Fibroblast of skin of right biceps (primary cell): ENCODE measurements around the gene HES2.
"Not testable (repeated sequence)": the region's sequence is repeated elsewhere in the genome, so short reads cannot be mapped to it uniquely, and the experiment has no call there.

Experiments used
- DNase-seq: peaks from one replicate; pipeline ENCODE4 v3.0.0-alpha.2; 2013

HES2 gene

DNA sequence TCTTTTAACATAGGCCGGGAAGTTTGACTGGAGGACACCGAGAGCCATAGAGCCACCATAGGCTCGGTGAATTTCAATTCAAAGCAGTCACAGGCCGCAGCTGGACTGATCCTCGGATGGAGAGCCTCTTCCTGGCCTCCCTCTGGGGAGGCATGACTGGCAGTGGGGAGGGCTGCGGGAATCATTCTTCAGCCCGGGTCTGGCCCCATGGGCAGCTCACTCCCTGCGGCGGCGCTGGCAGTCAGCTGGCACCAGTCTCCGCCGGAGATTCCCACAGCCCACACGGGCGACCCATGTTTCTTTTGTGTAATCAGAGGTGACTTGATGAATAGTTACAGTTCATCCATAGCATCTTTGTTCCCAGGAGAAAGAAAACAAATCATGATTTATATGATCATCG lies 15.4 kb upstream of the HES2 start:
- DNase-seq: no peak

- DNase-seq: no peak
Measured at GRCh38 chr1:6434186-6434585, 14.5 kb upstream of the HES2 start.

DNA sequence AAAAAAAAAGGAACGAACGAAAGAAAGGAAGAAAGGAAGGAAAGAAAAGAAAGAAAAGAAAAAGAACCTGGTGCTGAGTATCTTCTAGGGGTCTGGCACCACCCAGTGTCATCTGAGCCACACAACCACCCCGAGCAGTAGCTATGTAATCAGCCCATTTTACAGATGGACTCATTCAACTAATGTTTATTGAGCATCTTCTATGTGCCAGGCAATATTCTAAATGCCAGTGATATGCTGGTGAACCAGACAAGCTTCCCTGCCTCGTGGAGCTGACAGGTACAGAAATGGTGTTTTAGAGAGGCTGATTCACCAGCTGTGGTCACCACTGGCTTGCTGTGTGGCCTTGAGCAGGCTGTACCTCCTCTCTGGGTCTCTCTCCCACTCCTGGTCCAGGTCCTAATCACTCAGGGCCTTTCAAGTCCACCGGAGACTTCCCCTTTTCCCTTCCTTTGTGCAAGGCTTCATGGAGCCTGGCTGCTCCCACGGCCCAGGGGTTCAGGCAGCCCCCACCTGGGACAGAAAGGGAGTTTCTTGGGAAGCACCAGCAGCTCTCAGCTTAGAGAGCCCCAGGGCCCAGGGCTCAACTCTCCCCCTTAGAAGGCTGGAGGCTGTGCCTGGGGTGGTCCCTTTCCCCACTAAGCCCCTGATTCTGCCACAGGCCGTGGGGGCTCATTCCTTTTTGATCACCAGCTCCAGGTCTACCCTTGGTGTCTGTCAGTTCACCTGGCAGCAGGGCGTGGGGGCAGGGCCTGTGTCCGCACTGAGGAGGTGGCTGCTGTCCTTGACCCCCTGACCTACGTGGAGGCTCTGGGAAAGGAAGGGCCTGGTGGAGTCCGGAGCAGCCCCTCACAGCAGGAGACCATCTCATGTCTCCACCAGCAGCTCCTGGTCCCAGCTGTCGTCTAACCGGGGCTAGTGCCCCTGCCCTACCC lies 12.2 kb upstream of the HES2 start:
- not testable (repeated sequence) for DNase-seq

GRCh38 chr1:6429660-6430411 lies 10.1 kb upstream of the HES2 start:
- not testable (repeated sequence) for DNase-seq

DNA sequence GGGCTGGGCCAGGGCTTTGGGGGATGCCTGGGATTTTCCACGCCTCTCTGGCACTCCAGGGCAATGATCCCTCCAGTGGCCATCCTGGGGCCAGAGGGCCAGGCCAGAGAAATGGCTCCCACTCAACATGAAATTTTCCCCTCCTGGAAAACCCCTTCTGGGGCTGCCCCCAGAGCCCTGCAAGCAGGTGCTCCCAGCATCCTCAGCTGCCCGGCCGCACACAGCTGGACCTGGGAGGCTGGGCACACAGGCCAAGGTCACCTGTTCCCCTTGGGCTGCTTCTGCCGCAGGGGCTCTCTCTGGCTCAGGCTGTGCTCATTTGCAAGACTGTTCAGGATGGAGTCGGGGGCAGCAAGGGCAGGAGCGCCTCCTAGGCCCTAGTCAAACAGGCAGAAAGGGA lies 8.7 kb upstream of the HES2 start:
- not testable (repeated sequence) for DNase-seq

DNA sequence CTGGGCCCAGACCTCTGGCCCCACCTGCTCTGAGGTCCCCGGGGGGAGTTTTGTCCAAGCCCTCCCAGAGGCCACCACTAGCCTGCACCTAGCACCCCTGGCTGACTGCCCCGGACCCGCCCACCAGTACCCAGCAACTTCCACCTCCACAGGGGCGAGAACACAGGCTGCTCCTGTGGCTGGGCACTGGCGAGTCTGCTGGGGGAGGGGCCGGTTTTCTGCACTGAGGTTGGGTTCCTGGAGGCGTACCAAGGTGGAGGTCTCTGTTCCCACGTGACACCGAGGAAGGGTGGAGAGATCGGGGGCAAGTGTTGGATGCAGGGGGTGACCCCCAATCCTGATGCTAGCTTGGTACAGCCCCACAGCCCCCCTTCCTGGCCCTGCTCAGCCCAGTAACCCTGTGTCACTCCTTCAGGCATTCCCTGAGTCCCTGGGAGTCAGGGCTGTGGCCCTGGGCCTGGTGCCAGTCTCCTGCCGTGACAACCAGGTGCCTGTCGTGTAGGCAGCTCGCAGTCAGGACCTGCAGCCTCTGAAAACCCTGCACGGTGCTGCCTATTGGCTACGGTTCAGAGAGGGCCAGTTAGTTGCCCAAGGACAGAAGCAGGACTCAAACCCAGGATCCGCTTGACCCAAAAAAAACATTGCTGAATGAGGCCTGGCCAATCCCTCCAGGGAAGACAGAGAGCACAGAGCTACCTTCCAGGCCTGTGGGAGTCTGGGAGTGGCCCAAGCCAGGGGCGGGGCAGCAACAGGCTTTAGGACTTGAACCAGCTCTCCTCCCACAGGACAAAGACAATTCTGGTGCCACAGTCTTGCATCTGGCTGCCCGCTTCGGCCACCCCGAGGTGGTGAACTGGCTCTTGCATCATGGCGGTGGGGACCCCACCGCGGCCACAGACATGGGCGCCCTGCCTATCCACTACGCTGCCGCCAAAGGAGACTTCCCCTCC lies 8.0 kb upstream of the HES2 start:
- no peak for DNase-seq

DNA sequence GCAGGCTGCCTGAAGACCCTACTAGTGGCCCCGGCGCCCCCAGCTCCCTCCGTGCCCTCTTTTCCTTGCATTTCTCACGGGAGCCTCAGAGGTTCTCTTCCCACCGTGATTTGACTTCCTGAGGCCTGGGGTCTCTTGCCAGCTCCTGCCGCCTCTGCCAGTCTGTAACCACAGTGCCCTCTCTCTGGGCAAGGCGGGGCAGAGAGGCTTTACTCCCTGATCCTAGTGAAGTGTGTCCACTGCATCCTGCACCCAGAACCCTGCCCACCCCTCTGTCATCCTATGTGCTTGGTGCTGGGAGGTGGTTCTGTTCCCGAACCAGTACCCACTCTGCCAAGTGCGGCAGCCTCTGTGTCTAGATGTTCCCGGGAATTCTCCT lies 7.2 kb upstream of the HES2 start:
- DNase-seq: no peak

DNA sequence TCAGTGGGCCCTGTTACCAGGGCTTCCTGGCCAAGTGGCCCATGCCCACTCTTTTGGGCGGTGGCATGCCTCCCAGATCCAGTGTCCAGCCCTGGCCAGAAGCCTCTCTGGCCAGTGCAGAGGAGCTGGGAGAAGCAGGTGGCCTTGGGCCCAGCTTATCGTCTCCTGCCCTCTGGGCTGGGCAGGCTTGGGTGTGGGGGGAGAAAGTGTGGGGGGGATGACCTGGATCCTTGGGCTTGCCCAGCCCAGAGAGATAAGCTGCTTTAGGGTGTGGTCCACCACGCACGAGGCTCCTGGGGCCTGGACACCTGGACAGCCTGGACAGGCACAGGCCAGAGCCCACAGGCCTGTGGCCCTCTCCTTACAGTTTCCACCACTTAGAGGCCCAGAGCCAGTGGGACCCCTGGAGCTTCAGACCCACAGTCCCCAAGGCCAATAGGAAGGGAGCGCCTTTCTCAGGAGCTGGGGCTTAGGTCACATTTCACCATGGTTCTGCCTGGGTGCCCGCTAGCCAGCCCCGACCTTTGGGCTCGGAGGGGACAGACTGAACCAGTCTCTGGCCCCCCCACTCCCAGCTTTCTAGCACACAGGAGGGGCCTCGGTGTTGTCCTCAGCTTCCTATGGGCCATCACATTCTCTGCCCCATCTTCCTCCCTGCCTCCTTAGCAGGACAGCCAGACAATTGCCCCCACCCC lies 6.7 kb upstream of the HES2 start:
- no peak for DNase-seq

DNA sequence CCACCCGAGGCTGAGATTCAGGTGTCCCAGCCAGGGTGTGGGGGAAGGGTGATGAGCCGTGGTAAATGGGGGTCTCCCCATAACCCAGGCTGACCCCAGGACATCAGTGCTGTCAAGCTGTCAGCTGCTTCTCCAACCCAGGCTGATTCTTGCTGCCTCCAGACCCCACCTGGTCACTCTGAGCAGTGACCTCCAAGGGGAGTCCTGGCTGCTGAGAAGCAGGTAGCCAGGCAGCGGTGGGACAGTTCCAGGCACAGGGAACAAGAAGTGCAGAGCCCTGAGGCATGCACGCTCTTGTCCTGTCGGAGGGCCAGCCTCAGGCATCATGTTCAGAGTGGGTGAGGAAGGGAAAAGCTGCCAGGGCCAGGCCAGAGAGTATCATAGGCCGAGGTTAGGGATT lies 5.9 kb upstream of the HES2 start:
- no peak for DNase-seq

- no peak for DNase-seq
Measured at GRCh38 chr1:6424619-6425593, 5.2 kb upstream of the HES2 start, which contains the start of gene ESPN. ESPN (plus strand) TSS chr1:6424776; CDS start chr1:6424956, 180 bp downstream.

- no peak for DNase-seq
Measured at GRCh38 chr1:6424000-6424565, 4.4 kb upstream of the HES2 start.

GRCh38 chr1:6423321-6423999 lies 3.7 kb upstream of the HES2 start:
- DNase-seq: peak; percentile 15

DNA sequence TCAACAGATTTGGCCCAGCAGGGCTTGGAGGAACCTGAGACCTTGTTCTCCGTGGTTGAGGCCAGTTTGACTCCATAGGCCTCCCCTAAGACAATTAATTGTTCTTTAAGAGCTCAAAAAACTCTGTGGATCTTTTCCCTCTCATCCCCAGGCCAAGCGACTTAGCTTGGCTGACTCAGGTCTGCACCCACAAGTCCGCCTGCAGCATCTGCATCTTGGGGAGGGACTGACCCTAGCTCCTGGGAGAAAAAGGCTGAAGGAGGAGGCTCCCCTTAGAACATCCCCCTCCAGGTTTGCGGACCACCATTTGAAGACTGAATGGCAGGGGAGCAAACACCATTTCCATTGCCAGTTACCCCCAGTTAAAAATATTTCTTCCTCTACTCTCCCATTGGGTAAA lies 1.5 kb upstream of the HES2 start:
- DNase-seq: no peak

GRCh38 chr1:6420454-6421042 lies 829 bp upstream of the HES2 start:
- DNase-seq: no peak

DNA sequence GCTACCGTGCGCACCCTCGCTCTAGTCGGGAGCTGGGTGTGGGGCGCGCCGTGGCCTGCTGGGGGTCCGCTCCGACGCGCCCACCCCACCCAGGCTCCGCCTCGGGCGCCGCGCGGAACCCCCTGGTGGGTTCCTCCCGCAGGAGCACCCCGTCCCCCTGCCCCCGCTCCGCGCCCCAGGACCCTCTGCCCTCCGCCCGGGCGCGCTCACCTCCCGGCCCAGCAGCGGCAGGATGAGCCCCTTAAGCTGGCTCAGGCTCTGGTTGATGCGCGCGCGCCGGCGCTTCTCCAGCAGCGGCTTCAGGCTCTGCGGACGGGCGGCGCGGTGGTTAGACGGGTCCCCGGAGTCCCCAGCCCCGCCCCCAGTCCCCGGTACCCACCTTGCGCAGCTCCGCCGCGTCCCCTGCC lies 319 bp downstream of the HES2 start:
- no peak for DNase-seq

DNA sequence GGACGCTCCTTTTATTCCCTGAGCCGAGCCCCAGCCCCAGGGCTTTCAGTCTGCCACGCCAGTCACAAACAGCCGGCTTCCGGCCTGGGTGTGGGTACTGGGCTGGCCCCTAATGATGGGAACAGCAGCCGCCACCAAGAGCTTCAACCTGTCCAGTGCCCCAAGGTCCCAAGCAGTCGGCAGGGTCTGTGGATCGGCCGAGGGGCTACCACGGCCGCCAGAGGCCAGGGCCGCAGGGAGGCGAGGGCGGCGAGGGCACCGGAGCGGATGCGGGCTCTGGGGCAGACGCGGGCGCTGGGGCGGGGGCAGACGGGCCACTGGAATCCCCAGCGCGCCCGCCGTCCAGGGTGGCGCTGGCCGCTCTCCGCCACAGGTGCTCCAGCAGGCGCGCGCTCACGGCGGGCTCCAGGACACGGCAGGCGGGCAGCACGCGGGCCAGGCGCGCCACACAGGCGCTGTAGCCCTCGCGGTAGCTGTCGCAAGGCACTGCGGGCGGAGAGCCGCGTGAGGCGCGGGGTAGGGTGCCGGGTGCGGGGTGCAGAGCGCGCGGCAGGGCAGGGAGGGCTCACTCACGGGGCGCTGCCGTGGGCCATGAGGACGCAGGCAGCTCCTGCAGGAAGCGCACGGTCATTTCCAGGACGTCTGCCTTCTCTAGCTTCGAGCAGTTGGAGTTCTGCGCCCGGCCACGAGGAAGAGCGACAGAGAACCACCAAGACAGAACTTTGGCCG lies 887 bp downstream of the HES2 start:
- DNase-seq: no peak

- DNase-seq: no peak
Measured at GRCh38 chr1:6417961-6418667, 1.6 kb downstream of the HES2 start.

- no peak for DNase-seq
Measured at GRCh38 chr1:6416906-6417305, 2.8 kb downstream of the HES2 start.
